Stimulated activated naive B cell treated with anti-CD40 and anti-IgM and Interleukin-4, amounts not matched to agents 10 μg/mL and 1 μg/mL and 100 μg/mL, for 72 hours (primary cell): ENCODE results near the gene PTGES3.
"Not testable (repeated sequence)": the region's sequence is repeated elsewhere in the genome, so short reads cannot be mapped to it uniquely, and the experiment has no call there.

Source experiments
- ATAC-seq, 2 donors: fragments of 150-1000 bp; cut with Tn5 transposase; replicated peaks; 2 replicates each; pipeline ENCODE4 v1.10.0; 2021; ENCODE audit warnings: moderate library complexity in 1 of 2
- DNase-seq: peaks from one replicate; pipeline ENCODE4 v3.0.0; 2021
- H3K27ac Mint-ChIP-seq: one replicate; pipeline ENCODE4 v1.8.0; 2022; ENCODE audit warnings: mild to moderate bottlenecking, mixed read lengths
- H3K27me3 Mint-ChIP-seq, 2 donors: one replicate each; pipeline ENCODE4 v1.8.0; 2022; ENCODE audit warnings: mixed read lengths in 2 of 2
- H3K36me3 Mint-ChIP-seq, 2 donors: one replicate each; pipeline ENCODE4 v1.8.0; 2022; ENCODE audit warnings: mixed read lengths in 2 of 2, mild to moderate bottlenecking in 1 of 2
- H3K4me1 Mint-ChIP-seq, 2 donors: one replicate each; pipeline ENCODE4 v1.8.0; 2022; ENCODE audit warnings: mixed read lengths in 2 of 2, mild to moderate bottlenecking in 1 of 2
- H3K4me3 Mint-ChIP-seq, 2 donors: one replicate each; pipeline ENCODE4 v1.8.0; 2022; ENCODE audit warnings: mild to moderate bottlenecking in 2 of 2, mixed read lengths in 2 of 2, moderate library complexity in 1 of 2
- H3K9me3 Mint-ChIP-seq, 2 donors: one replicate each; pipeline ENCODE4 v1.8.0; 2022; ENCODE audit warnings: mixed read lengths in 2 of 2, mild to moderate bottlenecking in 1 of 2

PTGES3 gene

DNA sequence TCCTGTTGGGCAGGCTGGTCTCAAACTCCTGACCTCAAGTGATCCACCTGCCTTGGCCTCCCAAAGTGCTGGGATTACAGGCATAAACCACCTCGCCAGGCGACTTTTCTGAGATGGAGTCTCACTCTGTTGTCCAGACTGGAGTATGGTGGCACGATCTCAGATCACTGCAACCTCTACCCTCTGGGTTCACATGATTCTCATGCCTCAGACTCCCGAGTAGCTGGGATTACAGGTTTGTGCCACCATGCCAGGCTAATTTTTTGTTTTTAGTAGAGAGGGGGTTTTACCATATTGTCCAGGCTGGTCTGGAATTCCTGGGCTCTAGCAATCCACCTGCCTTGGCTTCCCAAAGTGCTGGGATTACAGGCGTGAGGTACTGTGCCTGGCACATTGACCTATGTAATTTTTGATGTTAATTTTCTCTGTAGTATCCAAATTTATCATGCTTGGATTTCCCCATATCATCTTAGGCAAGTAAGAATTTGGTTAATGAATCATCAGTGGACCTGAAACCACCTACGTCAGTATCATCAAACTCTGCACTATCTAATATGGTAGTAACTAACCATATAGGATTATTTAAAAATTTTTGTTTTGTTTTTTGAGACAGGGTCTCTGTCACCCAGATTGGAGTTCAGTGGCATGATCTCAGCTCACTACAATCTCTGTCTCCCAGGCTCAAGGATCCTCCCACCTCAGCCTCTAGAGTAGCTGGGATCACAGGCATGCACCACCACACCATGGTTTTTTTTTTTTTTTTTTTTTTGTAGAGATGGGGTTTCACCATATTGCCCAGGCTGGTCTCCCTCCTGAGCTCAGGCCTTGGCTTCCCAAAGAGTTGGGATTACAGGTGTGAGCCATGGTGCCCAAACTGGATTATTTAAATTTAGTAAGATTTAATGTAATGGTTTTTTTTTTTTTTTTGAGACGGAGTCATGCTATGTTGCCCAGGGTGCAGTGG is 30.4 kb downstream of the PTGES3 start:
- no peak for DNase-seq
- Mint-ChIP-seq H3K9me3 (peaks cover 7 to 13% of the 10 kb centered on the region in 2 donors), H3K36me3 (peaks cover 16 to 35% of the 10 kb centered on the region in 2 donors), H3K27me3 (no peaks in the 10 kb centered on the region), H3K27ac (peak overlapping the region; percentile 91), H3K4me3 (peak overlapping the region; percentile 32 to 51), H3K4me1 (peaks cover 14 to 44% of the 10 kb centered on the region in 2 donors)
- peak; percentile 88 to 93 for ATAC-seq

DNA sequence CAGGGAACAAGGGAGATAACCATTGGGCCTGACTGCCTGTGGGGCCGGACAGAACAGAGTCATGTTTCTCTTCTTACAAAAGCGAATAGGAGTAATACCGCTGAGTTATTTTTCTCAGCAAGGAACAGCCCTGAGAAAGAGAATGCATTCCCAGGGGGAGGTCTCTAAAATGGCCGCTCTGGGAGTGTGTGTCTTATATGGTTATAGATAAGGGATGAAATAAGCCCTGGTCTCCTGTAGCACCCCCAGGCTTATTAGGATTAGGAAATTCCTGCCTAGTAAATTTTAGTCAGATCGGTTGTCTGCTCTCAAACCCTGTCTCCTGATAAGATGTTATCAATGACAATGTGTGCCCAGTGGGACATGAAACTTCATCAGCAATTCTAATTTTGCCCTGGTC is 34.3 kb downstream of the PTGES3 start:
- not testable (repeated sequence) for ATAC-seq, H3K4me3 Mint-ChIP-seq, H3K27me3 Mint-ChIP-seq, H3K27ac Mint-ChIP-seq, DNase-seq
- peaks cover 10 to 13% of the 10 kb centered on the region in 2 donors for H3K9me3 Mint-ChIP-seq
- H3K4me1 Mint-ChIP-seq, result peaks cover 3 to 17% of the 10 kb centered on the region in 2 donors
- H3K36me3 Mint-ChIP-seq, result peaks cover 17 to 36% of the 10 kb centered on the region in 2 donors

DNA sequence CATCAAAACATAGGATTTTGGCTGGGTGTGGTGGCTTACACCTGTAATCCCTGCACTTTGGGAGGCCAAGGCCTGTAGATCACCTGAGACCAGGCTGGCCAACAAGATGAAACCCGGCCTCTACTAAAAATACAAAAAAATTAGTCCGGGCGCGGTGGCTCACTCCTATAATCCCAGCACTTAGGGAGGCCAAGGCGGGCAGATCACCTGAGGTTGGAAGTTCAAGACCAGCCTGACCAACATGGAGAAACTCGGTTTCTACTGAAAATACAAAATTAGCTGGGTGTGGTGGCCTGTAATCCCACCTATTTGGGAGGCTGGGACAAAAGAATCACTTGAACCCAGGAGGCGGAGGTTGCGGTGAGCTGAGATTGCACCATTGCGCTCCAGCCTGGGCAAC is 40.1 kb downstream of the PTGES3 start:
- not testable (repeated sequence) for H3K27ac Mint-ChIP-seq, ATAC-seq, H3K27me3 Mint-ChIP-seq, DNase-seq, H3K9me3 Mint-ChIP-seq, H3K4me3 Mint-ChIP-seq
- Mint-ChIP-seq H3K4me1 (peaks cover 9 to 11% of the 10 kb centered on the region in 2 donors), H3K36me3 (peaks cover 30 to 52% of the 10 kb centered on the region in 2 donors)

DNA sequence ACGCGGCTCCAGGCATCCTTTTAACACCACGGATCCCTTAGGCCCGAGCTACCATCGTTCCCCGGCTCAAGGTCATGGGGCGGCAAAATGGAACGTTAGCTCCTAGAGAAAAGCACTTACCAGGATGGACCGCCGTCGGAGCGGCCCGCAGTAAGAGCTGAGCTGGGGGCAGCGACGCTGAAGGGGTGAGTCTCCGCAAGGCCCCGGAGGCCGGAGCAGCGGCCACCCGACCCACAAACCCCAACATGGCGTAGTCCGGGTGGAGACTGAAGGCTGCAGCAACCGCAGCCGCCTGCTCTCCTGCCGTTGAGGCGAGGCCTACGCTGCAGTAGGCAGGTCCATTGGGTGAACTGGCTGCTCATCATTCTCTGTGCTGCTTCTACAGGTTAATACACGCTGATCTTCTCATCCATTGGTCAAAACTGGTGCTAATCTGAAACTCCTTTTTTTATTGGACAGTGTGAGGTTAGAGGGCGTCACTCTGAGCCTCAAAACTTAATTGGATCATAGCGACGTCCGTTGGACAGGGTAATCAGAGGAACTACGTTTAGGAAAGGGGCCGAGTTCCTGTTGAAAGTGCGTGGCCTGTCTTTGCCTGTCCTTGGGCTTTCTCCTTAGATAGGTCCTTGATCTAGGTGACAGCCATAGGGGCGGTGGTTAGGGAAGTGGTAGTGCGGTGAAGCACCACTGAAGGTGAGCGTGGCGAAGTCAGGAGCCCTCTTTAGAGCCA is 42.2 kb downstream of the PTGES3 start, which contains the start of gene ATP5F1B:
Gene ATP5F1B (minus strand): TSS at position 268 of the 730 bp plus-strand sequence. CDS start 21 bp downstream, at position 247.
- Mint-ChIP-seq H3K9me3 (no peaks in the 10 kb centered on the region), H3K4me3 (peak within 1 kb of the TSS; percentile 93 to 94), H3K27me3 (no peaks in the 10 kb centered on the region), H3K4me1 (peaks cover 9 to 11% of the 10 kb centered on the region in 2 donors), H3K36me3 (peaks cover 28 to 43% of the 10 kb centered on the region in 2 donors), H3K27ac (peak within 1 kb of the TSS; percentile 95)
- ATAC-seq (peak; percentile 98 to 99), DNase-seq (peak; percentile 96)

DNA sequence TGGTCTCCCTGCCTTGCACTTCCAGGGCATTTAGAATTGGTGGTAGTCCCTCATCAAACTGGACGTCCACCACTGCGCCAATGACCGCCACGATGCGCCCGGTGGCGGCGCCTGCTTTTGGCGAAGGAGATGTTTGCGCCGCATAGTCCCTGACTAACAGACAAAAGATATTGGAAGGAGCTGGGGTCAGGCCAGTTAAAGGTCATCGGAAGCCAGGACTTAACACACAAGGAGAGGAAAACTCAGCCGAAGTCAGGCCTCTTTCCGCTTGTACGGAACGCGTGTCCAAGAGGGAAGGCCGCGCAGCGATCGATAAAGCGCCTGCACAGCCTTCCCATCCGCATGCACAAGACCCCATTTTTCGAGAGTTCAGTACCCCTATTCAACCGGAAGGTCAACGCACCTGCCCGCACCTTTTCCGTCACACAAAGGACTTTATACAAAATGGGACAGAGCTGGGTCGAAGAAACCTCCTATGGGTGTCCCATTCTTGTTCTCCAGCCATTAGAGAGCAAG is 42.8 kb downstream of the PTGES3 start:
- Mint-ChIP-seq H3K27me3 (no peaks in the 10 kb centered on the region), H3K4me1 (peaks cover 9 to 11% of the 10 kb centered on the region in 2 donors), H3K4me3 (peak overlapping the region; percentile 93 to 94), H3K36me3 (peaks cover 29 to 47% of the 10 kb centered on the region in 2 donors), H3K27ac (peak overlapping the region; percentile 95), H3K9me3 (no peaks in the 10 kb centered on the region)
- ATAC-seq (no peak), DNase-seq (no peak)

DNA sequence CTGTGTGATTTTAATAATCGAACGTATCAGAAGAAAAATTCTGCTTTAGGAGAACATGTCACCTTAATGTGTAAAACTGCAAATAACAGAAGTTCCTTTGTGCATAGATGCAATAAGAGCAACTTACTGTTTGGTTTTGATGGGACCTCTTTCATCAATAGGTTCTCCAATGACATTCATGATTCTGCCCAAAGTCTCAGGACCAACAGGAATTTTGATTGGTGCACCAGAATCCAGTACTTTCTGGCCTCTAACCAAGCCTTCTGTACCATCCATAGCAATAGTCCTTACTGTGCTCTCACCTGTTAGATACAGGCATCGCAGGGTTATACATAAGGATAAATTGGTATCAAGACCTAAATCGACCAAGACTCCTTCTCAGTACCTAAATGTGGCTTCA is 43.4 kb downstream of the PTGES3 start:
- DNase-seq (no peak), ATAC-seq (no peak)
- Mint-ChIP-seq H3K9me3 (no peaks in the 10 kb centered on the region), H3K27ac (peak overlapping the region; percentile 95), H3K27me3 (no peaks in the 10 kb centered on the region), H3K4me1 (peaks cover 12 to 14% of the 10 kb centered on the region in 2 donors), H3K36me3 (peaks cover 32 to 52% of the 10 kb centered on the region in 2 donors), H3K4me3 (peak overlapping the region; percentile 93 to 94)

DNA sequence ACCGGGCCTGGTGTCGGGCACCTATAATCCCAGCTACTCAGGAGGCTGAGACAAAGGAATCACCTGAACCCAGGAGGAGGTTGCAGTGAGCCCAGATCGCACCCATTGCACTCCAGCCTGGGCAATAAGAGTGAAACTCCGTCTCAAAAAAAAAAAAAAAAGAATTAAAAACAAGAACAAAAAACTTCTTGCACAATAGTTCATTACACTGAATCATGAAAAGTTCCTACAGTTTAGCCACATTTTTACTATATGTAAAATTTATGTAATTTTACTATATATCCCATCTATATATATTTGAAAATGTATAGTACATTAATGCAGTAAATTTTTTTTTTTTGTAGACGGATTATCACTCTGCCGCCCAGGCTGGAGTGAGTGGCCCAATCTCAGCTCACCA is 46.9 kb downstream of the PTGES3 start:
- Mint-ChIP-seq H3K36me3 (peaks cover 47 to 61% of the 10 kb centered on the region in 2 donors), H3K9me3 (no peaks in the 10 kb centered on the region), H3K27me3 (no peaks in the 10 kb centered on the region), H3K4me1 (peaks cover 34 to 47% of the 10 kb centered on the region in 2 donors), H3K4me3 (no peak overlapping the region), H3K27ac (no peak overlapping the region)
- ATAC-seq (no peak), DNase-seq (no peak)

DNA sequence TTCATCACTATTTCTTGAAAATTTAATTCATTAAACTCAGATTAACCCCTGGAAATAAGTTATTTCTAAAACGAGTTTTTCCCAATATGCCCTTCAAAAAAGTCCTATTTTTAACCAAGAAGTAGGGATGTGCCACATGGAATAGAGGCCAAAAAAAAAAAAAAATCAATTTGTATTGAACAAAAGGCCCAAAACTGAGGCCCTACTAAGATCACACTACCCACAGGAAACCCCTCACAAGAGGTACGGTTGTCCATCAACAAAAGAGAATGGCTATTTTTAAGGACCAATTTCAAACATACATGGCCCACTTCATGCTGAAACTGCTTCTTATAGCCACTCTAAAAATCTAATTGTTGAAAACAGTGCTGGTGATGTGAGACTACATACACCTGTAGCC is 50.5 kb downstream of the PTGES3 start:
- H3K36me3 Mint-ChIP-seq, result peaks cover 26 to 44% of the 10 kb centered on the region in 2 donors

DNA sequence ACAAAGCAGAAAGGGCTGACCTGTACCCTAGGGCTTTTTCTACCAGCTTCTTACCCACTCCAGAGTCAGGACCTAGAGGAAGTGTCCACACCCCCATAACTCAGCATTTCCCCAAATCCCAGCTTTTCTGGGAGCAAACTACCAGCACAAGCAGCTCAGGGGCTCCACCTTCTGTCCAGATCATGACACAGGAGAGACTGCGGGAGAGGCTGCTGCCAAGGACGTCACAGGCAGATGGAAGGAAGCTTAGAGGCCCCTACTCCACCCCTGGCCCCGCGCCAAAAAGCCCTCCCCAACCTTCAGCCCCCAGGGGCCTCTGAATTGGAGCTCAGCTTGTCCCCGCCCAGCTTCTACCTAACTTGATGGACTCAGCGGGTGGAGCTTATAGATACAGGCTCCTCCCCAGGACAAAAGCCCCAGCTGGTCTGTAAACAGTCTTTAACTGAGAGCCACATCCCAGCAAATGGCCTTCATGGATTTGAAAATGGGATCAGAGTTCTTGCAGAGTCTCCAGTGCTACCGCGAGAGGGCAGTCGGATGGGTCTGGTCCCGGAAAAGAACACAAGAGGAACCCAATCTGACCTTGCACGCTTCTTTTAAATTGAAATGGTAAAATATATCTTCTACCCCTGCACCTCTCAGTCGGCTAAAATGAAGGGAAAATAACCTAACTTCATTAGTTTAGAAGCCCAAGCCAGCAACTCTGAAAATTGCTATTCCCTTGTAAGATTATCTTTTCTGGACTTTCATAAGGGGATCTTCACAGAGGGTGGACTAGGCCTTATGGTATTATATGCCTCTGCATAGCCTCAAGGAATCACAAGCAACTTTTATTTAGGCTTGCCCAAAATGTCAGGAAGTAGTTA is 51.2 kb downstream of the PTGES3 start:
- Mint-ChIP-seq H3K4me1 (peaks cover 49 to 70% of the 10 kb centered on the region in 2 donors), H3K9me3 (no peaks in the 10 kb centered on the region), H3K4me3 (peak overlapping the region; percentile 90 to 97), H3K27ac (peak overlapping the region; percentile 96), H3K27me3 (no peaks in the 10 kb centered on the region), H3K36me3 (peaks cover 22 to 37% of the 10 kb centered on the region in 2 donors)
- ATAC-seq (peak; percentile 67 to 72), DNase-seq (peak; percentile 94)

More for the DNA sequence above, 50.5 kb downstream of the PTGES3 start:
- Mint-ChIP-seq H3K27ac (no peak overlapping the region), H3K4me3 (no peak overlapping the region), H3K9me3 (no peaks in the 10 kb centered on the region), H3K4me1 (peaks cover 42 to 63% of the 10 kb centered on the region in 2 donors), H3K27me3 (no peaks in the 10 kb centered on the region)
- DNase-seq, result no peak
- no peak for ATAC-seq

DNA sequence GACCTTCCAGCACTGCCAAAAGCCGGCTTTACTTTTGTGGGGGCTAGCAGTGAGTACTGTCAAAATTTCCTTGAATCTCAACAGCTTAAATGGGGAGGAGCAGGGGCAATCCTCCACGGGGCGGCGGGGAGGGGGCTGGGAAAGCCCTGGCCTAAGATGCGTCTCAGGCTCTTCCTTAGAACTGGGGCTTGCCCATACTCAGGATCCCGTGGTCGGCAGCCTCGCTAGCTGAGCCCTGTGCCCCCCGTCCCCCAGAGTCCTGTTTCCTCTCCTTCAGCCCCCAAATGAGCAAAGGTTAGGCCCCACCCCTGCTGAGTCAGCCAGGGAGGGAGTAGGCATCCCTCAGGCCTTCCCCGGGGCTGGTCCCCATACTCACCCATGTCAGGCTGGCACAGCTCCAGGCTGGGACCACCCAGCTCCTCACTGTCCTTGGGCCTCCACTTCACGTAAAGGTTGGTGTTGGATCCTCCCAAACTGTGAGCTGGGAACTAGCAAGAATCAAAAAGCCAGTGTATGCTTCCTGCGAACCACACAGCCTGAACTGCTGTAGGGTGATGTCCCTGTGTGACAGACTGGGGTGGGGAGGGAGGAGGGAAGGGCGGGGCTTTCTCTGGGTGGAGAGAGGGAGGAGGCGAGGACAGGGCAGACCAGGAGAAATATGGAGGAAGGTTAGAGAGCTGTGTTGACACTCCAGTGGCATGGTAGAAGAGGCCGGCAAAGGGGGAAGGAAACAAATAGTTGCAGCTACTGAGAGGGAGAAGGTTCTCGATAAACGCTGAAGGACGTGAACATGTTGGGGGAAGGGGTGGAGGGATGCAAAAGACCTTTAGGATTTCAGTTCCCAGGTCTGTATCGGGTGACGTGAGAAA is 52.0 kb downstream of the PTGES3 start:
- Mint-ChIP-seq H3K36me3 (peaks cover 22 to 37% of the 10 kb centered on the region in 2 donors), H3K4me1 (peaks cover 56 to 79% of the 10 kb centered on the region in 2 donors), H3K4me3 (peak overlapping the region; percentile 90 to 97), H3K27ac (peak overlapping the region; percentile 96), H3K27me3 (no peaks in the 10 kb centered on the region), H3K9me3 (no peaks in the 10 kb centered on the region)
- ATAC-seq (peak; percentile 70 to 73), DNase-seq (peak; percentile 74)

DNA sequence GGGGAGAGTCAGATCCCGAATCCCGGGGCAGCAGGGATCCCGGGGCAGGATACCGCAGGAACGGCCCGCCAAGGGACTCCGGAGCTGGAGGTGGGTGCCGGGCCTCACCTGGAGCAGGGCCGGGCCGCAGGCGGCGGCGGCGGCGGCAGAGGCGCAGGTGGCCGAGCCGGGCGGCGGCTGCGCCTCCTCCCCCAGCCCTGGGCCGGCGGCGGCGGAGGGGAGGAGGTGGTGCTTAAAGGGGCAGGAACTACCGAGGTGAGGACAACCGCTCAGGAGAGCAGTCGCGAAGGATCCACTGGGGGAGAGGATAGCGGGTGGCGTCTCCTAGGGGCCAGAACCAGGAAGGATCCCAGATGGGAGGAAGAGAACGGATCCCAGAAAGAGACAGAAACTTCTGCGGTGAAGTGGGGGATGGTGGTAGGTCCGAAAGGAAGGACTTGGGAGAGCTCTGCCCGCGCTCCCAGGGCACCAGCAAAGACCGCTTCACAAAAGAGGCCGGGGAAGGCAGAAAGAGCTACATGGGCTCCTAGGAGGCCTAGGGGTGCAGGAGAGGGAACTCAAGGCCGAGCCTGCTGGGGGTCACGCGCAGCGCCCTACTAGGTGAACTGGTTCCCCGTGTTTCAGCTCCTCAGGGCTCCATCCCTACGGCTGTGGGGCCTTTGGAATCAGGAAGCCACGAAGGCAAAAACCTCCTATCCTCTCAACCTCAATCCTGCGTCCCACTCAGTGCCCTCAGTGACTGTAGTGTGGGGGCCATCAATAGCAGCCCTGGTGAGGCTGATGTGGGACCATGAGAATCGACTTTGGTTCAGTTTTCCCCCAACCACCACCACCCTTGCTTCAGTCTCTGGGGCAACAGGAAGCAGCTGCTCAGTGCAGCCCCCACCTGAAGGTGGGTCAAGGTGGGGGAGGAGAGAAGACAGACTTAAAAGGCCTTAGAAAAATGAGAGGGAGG is 53.0 kb downstream of the PTGES3 start:
- no peaks in the 10 kb centered on the region for H3K27me3 Mint-ChIP-seq
- H3K4me1 Mint-ChIP-seq, result peaks cover 64 to 88% of the 10 kb centered on the region in 2 donors
- H3K9me3 Mint-ChIP-seq, result no peaks in the 10 kb centered on the region
- peak overlapping the region; percentile 96 for H3K27ac Mint-ChIP-seq
- DNase-seq (peak; percentile 64), ATAC-seq (peak; percentile 35 to 36)
- peaks cover 23 to 38% of the 10 kb centered on the region in 2 donors for H3K36me3 Mint-ChIP-seq
- H3K4me3 Mint-ChIP-seq, result peak overlapping the region; percentile 90 to 97
